NCI-H2029 (cell line): Measurements from ENCODE around the gene MED20.

Experiments
- DNase-seq: peaks from one replicate; lab custom pipeline; 2025; lab: John Stamatoyannopoulos, UW

The MED20 gene

DNA sequence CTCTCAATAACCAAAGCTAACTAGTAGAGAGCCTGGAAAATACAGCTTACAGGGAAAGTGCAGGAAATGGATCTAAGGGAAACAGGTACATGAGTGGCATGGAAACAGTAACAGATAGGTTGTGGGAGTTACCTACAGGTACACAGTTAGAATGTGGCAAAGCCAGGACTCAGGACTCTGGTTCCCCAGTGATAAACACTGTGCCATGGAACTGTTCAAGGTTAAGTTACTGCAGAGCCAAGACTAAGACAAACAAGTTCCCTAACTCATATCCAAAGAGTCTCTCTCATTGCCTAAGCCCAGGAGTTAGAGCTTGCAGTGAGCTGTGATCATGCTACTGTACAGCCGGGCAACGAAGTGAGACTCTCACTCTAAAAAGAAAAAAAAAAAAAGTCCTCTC is 6.6 kb downstream of the MED20 start:
- no peak for DNase-seq

DNA sequence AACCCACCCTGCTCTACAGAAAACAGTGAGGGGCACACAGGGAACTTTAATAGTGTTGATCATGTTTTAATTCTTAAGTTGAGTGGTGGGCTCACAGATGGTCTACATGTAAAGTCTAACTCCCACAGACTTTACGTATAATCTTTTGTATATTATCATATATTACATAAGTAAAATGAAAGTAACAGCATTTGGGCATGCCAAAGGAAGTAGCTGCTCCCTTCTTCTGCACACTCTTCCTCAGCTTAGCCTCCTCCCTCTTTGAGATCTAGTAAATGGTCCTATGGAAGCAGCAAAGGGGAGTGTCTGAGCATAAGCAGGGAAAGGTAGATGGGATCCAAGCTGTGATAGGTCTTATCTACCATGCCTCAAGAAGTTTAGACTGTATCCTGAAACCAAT is 11.2 kb downstream of the MED20 start:
- DNase-seq, result no peak

DNA sequence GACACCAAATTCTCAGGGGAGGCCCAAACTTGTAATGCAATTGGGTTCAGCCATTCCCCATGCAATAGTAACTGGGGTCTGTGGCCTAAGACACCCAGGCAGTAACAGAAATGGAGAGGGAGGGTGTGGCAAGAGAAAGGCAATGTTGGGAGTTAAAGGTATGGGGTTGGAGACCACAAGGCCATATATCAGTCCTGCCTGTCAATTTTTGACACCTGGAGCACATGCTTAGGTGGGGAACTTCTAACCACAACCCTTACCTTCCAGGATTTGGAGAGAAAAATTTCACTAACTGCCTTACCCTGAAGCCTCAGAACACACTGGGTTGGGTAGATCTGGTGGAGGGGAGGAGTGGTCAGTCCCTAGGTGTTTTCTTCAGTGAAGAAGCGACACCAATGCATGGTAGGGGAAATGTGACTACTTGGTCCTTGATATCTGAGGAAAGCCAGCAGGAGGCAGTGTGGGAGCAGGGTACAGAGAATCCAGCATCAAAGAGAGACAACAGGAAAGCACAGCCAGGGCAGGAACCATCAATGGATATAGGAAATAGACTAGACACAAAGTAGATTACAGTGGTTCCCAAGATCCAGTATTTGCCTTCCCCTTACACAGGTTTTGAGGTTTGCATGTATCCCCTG is 18.9 kb downstream of the MED20 start:
- no peak for DNase-seq

DNA sequence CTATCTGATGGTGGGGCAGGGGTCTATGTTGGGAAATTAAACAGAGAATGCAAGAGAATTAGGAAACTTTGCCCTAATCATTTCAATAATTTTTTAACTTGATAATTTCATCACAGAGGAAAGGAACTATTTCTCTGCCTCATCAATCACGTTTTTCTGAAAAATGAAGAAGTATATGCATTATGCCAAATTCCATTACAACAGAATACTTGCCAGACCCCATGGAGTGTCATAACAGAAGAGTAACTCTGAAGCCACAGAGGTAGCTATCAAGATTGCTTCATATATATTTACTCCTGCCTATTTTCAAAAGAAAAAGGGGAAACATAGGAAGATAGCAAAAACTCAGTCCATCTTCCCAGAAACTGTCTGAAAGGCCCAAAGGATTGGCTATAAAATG is 20.1 kb downstream of the MED20 start:
- DNase-seq, result no peak

DNA sequence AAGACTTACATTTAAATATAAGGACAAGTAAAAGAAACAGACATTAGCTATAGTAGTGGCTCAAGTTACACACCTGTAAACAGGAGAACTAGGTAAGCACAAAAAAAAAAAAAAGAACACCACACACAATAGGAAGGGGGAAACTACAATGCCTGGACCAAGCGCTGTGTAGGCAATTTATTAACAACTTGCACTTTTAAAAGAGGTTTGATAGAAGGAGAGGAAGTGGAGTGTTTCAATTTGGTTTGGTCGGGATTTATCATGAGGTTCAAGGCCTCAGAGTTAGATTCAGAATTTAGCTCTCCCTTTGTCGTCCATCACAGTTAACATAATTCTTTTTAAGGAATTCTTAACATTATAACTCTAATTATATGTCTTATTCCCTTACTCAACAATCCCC is 24.7 kb downstream of the MED20 start:
- DNase-seq, result no peak

DNA sequence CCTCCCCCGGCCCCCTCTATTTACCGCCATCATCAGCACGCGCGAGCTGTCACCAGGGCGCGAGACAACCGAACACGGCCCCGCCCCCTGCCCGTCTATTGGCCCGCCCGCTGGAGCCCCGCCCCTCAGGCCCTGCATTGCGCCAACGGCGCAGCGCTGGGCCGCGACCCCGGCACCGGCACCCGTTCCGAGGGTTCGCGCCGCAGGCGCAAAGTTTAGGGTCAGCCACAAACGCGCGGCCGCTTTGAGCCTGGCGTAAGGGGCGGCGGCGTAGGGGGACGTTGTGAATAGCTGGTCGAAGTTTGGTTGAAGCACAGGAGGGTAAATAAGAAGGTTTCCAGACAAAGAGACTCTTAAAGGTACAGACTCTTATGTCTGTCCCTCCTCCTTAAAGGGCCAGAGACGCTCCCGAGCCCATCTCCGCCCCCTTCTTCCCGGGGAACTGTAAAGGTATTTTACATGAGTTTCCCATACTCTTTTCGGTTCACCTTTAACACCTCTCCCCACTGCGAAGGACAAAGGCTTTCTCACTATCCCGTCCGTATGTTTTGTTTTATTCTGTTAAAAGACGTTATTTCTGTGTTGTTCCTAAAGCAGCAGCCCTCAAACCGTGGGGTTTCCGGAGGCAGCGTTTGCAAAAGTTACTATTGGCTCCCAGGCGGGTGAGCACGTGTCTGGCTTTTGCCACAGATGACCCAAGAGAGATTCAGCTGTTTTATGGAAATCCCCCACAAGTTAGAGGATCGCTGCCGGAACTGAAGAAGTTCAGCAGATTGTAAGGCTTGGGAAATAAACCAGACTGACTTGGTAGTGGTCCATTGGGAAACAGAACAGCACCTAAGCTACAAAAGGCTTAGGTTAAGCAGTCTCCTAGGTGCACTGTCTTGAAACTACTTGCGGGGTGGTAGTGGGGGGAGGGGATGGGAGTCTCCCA is 25.4 kb downstream of the MED20 start, which contains the start of gene USP49:
Gene USP49, minus strand, starts transcription at position 76 of the 934 bp plus-strand sequence. CDS start 88,392 bp downstream, outside the sequence.
- peak; percentile 91 for DNase-seq

DNA sequence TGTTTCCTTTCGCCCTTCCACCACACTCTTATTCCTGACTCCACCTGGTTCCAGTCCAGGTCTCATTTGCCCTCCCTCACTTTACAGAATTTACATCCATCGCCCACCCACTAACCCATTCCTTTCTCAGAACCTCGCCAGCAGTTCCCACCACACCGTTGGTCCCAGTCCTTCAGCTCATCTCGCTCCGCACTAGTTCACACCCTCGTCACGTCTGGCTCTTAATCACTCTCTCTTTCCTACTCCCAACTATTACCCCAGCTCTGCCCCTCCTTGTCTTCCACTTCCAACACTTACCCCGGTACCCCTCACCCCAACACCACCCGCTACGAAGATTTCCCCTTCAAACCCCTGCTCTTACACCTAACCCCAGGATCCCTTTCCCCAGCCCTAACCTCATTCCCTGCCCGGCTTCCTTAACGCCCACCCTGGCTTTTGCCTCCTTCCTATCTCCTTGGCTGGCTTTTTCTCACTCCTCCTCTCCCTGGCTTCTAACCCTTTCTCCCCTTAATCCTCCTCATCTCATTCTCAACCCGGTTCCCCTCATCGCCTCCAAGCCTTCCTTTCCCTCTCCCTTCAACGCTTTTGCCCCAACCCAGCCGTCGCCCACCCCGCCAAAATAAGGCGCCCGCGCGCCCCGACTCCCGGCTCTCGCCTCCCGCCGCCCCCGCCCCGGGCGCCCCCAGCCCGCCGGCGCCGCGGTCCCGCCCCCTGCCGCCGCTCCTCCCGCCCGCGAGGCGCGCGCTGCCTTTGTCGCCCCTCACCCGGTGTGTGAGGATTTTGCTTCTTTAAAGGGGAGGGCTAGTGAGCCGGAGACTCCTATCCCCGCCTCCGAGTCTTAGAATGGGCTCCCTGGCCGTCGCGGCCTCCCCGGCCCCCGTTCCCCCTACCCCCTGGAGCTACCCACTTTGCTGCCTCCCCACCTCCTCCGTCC is 26.3 kb downstream of the MED20 start:
- peak; percentile 66 for DNase-seq

DNA sequence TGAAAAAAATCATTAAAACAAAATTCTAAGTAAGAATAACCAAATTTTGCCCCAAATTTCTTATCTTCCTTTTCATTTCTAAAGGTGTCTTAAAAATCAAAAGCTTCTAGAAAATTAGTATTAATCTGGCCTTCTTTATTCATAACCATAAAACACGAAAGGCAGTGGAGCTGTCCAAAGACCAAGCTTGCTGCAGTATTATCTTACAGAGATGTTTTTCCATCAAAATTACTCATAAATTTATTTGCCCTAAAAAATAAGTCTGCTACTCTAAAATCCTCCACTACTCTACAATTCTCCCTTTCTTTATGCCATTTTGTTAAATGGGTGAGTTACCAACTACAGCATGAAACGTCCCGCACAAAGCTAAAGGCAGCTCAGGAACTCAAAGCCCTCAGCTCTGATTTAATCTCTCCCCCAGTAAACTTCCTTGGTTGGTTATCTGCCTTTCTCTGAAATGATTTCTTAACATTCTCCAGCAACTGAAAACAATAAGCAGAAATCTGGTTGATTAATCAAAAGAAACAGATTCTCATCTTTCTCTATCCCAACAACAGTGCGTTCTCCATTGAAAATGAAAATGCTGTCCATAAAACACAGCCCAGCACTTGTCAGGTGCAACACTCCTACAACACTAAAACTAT is 27.9 kb downstream of the MED20 start:
- no peak for DNase-seq

DNA sequence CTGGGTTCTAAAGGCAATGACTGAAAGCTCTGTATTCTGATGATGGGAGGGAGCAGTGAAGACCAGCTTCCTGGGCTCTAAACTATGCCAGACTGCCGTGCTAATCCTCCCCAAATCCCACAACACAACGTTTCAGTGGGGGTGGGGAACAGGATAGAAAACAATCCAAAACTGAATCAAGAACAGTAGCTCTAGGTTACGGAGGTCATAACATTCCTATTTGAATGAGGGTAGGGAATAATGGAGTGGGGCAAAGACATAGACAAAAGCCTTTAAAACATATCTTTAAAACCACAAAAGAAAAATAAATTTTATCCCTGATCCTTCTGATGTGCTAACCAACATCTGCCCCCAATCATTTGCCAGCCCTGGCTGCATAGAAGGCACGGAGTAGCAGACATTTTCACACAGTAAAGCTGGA is 33.6 kb downstream of the MED20 start:
- DNase-seq, result no peak

DNA sequence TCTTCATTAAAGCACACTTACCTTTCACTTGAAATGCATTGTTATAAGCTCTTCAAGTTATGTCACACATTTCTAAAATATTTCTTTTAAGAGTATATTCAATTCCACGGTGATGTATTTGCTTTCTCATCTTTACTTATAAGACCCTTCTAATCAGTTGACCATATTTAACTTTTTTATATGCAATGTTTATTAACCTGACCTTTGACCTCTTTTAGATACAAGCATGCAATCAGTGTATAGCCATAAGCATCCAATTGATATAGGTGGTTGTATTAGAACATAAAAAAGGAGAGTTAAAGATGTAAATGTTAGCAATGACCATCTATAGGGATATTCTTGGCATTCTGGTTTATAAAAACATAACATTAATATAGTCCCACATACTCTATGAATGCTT is 35.0 kb downstream of the MED20 start:
- DNase-seq, result no peak

DNA sequence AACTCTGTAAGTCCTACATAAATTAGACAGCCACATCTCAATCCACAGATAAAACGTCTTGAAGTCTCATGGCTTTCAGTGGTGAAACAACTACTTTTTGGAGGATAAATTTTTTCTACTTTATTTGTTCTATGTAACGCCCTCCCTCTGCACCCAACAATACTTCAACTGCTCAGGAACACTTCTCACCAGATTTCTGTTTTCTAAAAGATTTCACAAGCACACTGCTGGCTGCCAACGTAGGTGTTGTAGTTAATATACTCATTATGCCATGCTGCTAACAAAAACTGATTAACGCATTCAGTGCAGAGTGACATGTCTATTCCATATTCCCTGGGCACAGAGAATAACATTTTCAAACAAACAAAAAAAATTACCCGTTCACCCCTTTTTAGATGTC is 36.0 kb downstream of the MED20 start:
- DNase-seq, result no peak

DNA sequence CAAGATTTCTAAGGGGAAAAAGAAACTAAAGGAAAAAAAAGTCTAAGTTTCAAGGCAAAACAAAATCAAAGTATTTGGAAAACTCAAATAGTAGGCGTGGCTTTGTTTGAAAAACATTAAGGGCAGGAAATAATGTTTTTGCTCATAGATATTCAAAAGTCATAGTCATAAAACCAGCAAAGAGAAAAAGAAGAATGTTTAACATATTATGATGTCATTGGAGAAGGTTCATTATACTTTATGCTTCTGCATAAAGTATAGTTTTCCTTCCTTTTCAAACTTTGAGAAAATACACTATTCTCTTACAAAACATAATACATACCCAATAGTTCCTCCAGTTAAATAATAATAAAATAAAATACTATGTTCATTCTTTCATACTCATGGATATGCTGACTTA is 39.4 kb downstream of the MED20 start:
- DNase-seq, result no peak

DNA sequence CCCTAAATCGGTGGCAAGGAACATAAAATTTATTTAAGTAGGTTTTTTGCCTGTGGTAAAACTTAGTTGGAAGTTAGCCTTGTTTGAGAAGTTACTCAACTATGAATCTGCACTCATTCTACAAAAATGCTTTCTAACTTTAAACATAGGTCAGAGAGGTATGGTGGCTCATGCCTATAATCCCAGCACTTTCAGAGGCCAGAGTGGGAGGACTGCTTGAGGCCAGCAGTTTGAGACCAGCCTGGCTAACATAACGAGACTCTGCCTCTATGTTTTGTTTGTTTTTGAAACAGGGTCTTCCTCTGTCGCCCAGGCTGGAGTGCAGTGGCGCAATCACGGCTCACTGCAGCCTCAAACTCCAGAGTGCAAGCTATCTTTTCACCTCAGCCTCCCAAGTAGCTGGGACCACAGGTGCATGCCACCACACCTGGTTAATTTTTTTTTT is 42.0 kb downstream of the MED20 start:
- no peak for DNase-seq

DNA sequence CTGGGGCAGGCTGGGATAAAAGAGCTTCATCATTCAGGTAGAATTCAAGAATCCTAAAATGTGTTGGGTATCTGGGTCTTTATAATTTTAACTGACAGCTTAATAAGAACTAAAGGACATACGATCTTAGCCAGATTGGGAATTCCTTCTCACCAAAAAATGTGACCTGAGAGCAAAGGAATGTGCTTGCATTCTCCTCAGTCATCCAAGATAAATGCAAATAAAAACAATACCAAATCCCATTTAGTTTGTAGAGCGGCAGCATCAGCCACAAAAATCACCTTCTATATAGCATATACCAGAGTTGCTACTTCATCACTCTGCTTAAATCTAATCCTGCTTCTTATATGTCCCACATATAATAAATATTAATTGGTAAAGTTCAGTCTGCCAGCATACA is 42.7 kb downstream of the MED20 start:
- no peak for DNase-seq

DNA sequence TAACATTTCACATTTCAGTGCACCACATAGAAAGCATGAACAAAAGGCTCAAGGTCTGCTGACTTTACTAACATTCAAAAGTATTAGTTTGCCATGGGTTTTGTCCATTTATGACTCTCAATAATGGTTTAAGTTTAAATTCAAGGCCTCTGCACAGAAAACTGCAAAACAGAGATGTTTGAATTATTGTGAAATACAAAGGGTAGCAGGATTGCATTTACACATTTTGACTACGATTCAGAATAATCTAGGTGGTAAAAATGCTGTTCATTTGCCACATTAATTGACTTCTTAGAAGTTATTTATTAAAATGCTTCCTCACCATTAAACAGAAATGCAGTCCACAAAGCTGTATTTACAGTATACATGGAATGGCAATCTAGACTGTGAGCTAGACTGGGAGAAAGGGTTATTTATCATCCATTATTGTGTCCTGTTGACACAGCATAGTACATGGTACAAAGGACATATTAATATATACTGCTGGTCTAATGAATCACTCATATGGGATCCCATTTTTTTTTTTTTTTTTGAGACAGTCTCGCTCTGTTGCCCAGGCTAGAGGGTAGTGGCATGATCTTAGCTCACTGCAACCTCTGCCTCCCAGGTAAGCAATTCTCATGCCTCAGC is 43.8 kb downstream of the MED20 start:
- DNase-seq, result no peak

DNA sequence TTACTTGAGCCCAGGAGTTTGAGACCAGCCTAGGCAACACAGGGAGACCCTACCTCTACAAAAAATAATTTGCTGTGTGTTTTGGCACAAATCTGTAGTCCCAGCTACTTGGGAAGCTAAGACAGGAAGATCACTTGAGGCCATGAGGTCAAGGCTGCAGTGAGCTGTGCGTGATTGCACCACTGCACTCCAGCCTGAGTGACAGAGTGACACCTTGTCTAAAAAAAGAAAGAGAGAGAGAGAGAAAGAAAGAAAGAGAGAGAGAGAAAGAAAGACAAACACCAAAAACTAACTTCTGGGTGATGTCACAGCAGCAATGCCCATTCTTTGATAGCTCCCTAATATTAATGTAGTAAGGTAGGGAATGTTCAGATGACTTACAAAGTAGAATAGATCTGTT is 46.2 kb downstream of the MED20 start:
- no peak for DNase-seq

DNA sequence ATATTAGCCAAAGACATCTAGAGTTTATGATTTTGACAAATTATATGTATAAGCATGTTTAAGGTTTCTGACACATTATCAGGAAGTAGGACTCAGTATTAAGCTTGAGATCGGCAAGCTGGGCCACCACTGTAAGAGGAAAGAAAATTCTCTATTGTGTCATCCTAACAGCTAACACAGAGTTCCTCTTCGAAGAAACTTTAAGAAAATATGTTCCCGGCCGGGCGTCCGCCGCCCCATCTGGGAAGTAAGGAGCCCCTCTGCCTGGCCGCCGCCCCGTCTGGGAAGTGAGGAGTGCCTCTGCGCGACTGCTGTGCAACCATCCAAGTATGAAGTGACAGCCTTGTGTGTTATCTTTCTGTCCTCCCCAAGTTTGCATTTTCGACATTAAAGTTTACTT is 48.8 kb downstream of the MED20 start:
- DNase-seq, result no peak

DNA sequence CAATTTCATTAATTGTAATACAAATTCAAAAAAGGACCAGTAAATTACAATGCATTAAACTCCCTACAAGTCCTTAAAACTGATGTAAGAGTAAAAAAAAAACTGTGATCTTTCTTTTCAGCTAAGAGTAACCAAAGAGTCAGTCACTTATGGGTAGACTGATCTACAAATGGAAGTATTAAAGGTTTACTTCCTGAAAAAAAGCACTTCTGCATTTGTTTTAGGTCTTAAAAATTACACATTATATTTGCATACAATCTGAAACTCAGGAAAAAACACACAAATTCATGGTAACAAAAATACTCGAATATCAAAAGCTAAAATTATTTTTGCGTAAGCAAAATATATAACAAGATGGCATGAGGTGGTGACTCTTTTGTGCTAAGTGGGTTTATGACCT is 49.2 kb downstream of the MED20 start:
- no peak for DNase-seq

DNA sequence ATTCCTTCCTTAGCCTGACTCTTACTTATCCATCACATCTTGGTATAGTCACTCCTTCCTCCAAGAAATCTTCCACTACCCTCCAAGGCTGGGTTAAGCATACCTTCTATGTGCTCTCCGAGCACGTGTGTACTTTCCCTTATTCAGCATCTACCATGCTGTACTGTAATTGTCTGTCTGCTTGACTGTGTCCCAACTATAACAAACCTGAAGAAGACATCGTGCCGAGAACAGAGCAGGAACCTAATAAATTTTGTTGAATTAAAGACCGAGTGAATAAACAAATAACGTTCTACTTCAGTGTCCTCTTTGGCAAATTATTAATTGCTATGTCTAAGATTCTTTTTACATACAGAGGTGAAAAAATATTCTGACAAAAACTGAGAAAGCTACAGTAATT is 61.6 kb downstream of the MED20 start:
- DNase-seq, result no peak

DNA sequence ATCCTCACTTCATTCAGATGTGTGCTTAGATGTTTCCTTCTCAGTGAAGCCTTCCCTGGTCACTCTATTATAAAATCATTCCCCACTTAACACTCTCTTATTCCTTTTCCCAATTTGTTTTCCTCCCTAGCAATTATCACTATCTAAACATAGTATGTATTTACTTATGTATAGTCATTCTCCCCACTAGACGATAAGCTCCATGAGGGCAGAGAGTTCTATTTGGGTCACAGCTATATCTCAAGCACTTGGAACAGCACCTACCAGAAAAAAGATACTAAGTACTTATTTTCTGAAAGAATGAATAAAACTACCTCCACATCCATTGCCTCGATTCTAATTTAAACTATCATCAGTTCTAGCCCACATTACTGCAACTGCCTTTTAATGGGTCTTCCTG is 62.2 kb downstream of the MED20 start:
- no peak for DNase-seq
